OCI-LY1 (cell line): Measurements from ENCODE around the gene PBX3.

Experiments
- CTCF ChIP-seq: fragments of 200-600 bp; sonication (generic), shearing (Covaris generic); IDR thresholded peaks from 2 replicates; pipeline ENCODE4 v1.5.1; 2017; ENCODE audit warnings: mild to moderate bottlenecking, antibody characterized with exemption, low read length, moderate library complexity, mixed read lengths
- EZH2 ChIP-seq: fragments of 200-600 bp; sonication (generic), shearing (Covaris generic); IDR thresholded peaks from 2 replicates; pipeline ENCODE4 v1.8.0; 2017; ENCODE audit warnings: borderline replicate concordance, mixed run types, mild to moderate bottlenecking, antibody characterized with exemption, low read length, moderate library complexity, mixed read lengths

- TF ChIP-seq CTCF (no peak), EZH2 (no peak)
Observed at GRCh38 chr9:125732562-125732961, 14.6 kb upstream of the PBX3 start.
